H1 (cell line): Measurements from ENCODE around the gene PPP2R2C. TPM values are rescaled to one million over a fixed set of nuclear protein-coding genes. Genes with fewer than 3 reads are reported as not detected.

Experiments
- CTCF ChIA-PET: fragments of 300-600 bp; sonication (Branson Sonifier 250); formaldehyde crosslinking; loops from one replicate; lab custom pipeline; 2021; ENCODE audit not compliant: partially characterized antibody; lab: Charles Lee
- POLR2A ChIA-PET: fragments of 300-600 bp; sonication (Branson Sonifier 250); formaldehyde crosslinking; loops from one replicate; lab custom pipeline; 2021; ENCODE audit warnings: inconsistent platforms; ENCODE audit not compliant: partially characterized antibody; lab: Charles Lee
- DNase-seq, 2 experiments: peaks; one replicate each; pipeline versions ENCODE4 v3.0.0 to v3.0.0-alpha.2; 2010 to 2022; ENCODE audit warnings: low spot score in 2 of 2, low read depth in 1 of 2, mixed read lengths in 1 of 2
- FAIRE-seq: peaks from 2 replicates; lab custom pipeline; 2011; peaks lifted over from hg19 to GRCh38; lab: Jason Lieb, UNC
- H2AFZ ChIP-seq: 2 replicates; pipeline ENCODE4 v1.8.1; 2012; ENCODE audit warnings: low read length, inconsistent platforms
- H2AK5ac ChIP-seq: 2 replicates; pipeline ENCODE4 v1.6.1; 2013; ENCODE audit warnings: low read depth, low read length
- H2BK120ac ChIP-seq: replicated peaks from 2 replicates; pipeline ENCODE3; 2013; ENCODE audit warnings: low read depth, low read length, inconsistent platforms
- H2BK12ac ChIP-seq: 2 replicates; pipeline ENCODE4 v1.6.1; 2013; ENCODE audit warnings: low read depth, low read length
- H2BK15ac ChIP-seq: 2 replicates; pipeline ENCODE4 v1.6.1; 2013; ENCODE audit warnings: low read length
- H2BK20ac ChIP-seq: 2 replicates; pipeline ENCODE4 v1.6.1; 2013; ENCODE audit warnings: low read length
- H2BK5ac ChIP-seq: 2 replicates; pipeline ENCODE4 v1.6.1; 2013; ENCODE audit warnings: low read depth, low read length
- H3K14ac ChIP-seq: 2 replicates; pipeline ENCODE4 v1.6.1; 2013; ENCODE audit warnings: inconsistent platforms; ENCODE audit not compliant: insufficient read length
- H3K18ac ChIP-seq: 2 replicates; pipeline ENCODE4 v1.6.1; 2013; ENCODE audit warnings: low read length; ENCODE audit errors: extremely low read depth
- H3K23ac ChIP-seq: 2 replicates; pipeline ENCODE4 v1.6.1; 2013; ENCODE audit warnings: inconsistent platforms; ENCODE audit not compliant: insufficient read length
- H3K23me2 ChIP-seq: 2 replicates; pipeline ENCODE4 v1.6.1; 2013; ENCODE audit warnings: low read depth, low read length
- H3K27ac ChIP-seq: 2 replicates; pipeline ENCODE4 v1.6.1; 2011; ENCODE audit warnings: low read depth, low read length, inconsistent platforms
- H3K27me3 ChIP-seq, 4 experiments: replicated peaks in 1 of 4; 1 replicate in 1 of 4; 2 replicates in 3 of 4; pipeline versions ENCODE4 v1.6.1 to v1.8.1; 2011 to 2013; ENCODE audit warnings: low read length in 3 of 4, mild to moderate bottlenecking in 3 of 4, inconsistent platforms in 2 of 4, mixed read lengths in 2 of 4, moderate library complexity in 1 of 4; ENCODE audit not compliant: control insufficient read depth in 3 of 4, insufficient read depth in 3 of 4; ENCODE audit errors: extremely low read depth in 1 of 4
- H3K36me3 ChIP-seq, 4 experiments: 2 replicates each; pipeline versions ENCODE4 v1.6.1 to v1.8.1; 2011 to 2013; ENCODE audit warnings: mild to moderate bottlenecking in 4 of 4, low read length in 3 of 4, moderate library complexity in 2 of 4, control low read depth in 1 of 4, inconsistent platforms in 1 of 4; ENCODE audit not compliant: insufficient read depth in 4 of 4, control insufficient read depth in 2 of 4
- H3K4ac ChIP-seq: replicated peaks from 2 replicates; pipeline ENCODE3; 2013; ENCODE audit warnings: low read length, low read depth, mixed read lengths, inconsistent platforms; ENCODE audit not compliant: insufficient read length
- H3K4me1 ChIP-seq, 4 experiments: replicated peaks in 1 of 4; 1 replicate in 1 of 4; 2 replicates in 3 of 4; pipeline versions ENCODE4 v1.6.1 to v1.8.1; 2011 to 2013; ENCODE audit warnings: low read length in 3 of 4, inconsistent platforms in 2 of 4, mixed read lengths in 1 of 4; ENCODE audit not compliant: insufficient read depth in 4 of 4, control insufficient read depth in 3 of 4
- H3K4me2 ChIP-seq, 2 experiments: 2 replicates each; pipeline versions ENCODE4 v1.6.1 to v1.8.1; 2011 to 2013; ENCODE audit warnings: low read depth in 2 of 2, low read length in 2 of 2, control low read depth in 1 of 2, inconsistent platforms in 1 of 2, mild to moderate bottlenecking in 1 of 2; ENCODE audit not compliant: insufficient read depth in 1 of 2
- H3K4me3 ChIP-seq, 4 experiments: fragments of 200-600, 300-600 bp in 1 of 4; sonication (generic), shearing (Covaris generic), sonication (Bioruptor Twin) in 1 of 4; 2 replicates each; pipeline versions ENCODE4 v1.5.1 to v1.8.1; 2011 to 2016; ENCODE audit warnings: low read length in 4 of 4, low read depth in 3 of 4, control low read depth in 2 of 4, inconsistent platforms in 2 of 4, mild to moderate bottlenecking in 2 of 4, mixed read lengths in 1 of 4, moderate library complexity in 1 of 4; ENCODE audit not compliant: insufficient read depth in 2 of 4; ENCODE audit errors: extremely low read depth in 1 of 4
- H3K56ac ChIP-seq: replicated peaks from 2 replicates; pipeline ENCODE3; 2013; ENCODE audit warnings: low read depth, mild to moderate bottlenecking, mixed read lengths, low read length, inconsistent platforms; ENCODE audit not compliant: insufficient read length
- H3K79me1 ChIP-seq: 2 replicates; pipeline ENCODE4 v1.6.1; 2013; ENCODE audit warnings: low read depth, low read length, control low read depth
- H3K79me2 ChIP-seq, 2 experiments: 2 replicates each; pipeline versions ENCODE4 v1.6.1 to v1.8.1; 2012 to 2013; ENCODE audit warnings: low read length in 2 of 2, mild to moderate bottlenecking in 2 of 2, inconsistent platforms in 1 of 2; ENCODE audit not compliant: insufficient read depth in 2 of 2, control insufficient read depth in 1 of 2
- H3K9ac ChIP-seq, 4 experiments: replicated peaks in 1 of 4; 1 replicate in 1 of 4; 2 replicates in 3 of 4; pipeline versions ENCODE4 v1.6.1 to v1.8.1; 2011 to 2013; ENCODE audit warnings: low read depth in 3 of 4, low read length in 3 of 4, control low read depth in 2 of 4, mild to moderate bottlenecking in 2 of 4, moderate library complexity in 2 of 4, inconsistent platforms in 1 of 4; ENCODE audit errors: extremely low read depth in 1 of 4
- H3K9me3 ChIP-seq, 2 experiments: 2 replicates each; pipeline versions ENCODE4 v1.6.1 to v1.8.1; 2012 to 2013; ENCODE audit warnings: mild to moderate bottlenecking in 2 of 2, moderate library complexity in 2 of 2, control low read depth in 1 of 2, inconsistent platforms in 1 of 2, low read depth in 1 of 2, low read length in 1 of 2, mixed read lengths in 1 of 2; ENCODE audit not compliant: insufficient read depth in 2 of 2
- H4K20me1 ChIP-seq, 2 experiments: replicated peaks in 1 of 2; 2 replicates each; pipeline versions ENCODE3 to v1.8.1; 2011 to 2013; ENCODE audit warnings: inconsistent platforms in 2 of 2, low read length in 2 of 2, mild to moderate bottlenecking in 1 of 2; ENCODE audit not compliant: insufficient read depth in 2 of 2, control insufficient read depth in 1 of 2
- H4K5ac ChIP-seq: 2 replicates; pipeline ENCODE4 v1.6.1; 2013; ENCODE audit warnings: low read length, low read depth, mixed read lengths, inconsistent platforms; ENCODE audit not compliant: insufficient read length
- H4K8ac ChIP-seq: 2 replicates; pipeline ENCODE4 v1.8.0; 2013; ENCODE audit warnings: mild to moderate bottlenecking, moderate library complexity, low read length, inconsistent platforms; ENCODE audit not compliant: insufficient read depth; ENCODE audit errors: extremely low read depth
- H4K91ac ChIP-seq: replicated peaks from 2 replicates; pipeline ENCODE3; 2013; ENCODE audit warnings: low read length, mixed read lengths, inconsistent platforms; ENCODE audit not compliant: insufficient read length
- EZH2 ChIP-seq: fragments of 200-600 bp; sonication (generic); IDR thresholded peaks from 2 replicates; pipeline ENCODE4 v1.7.1; 2012; ENCODE audit warnings: low read depth, mild to moderate bottlenecking, moderate library complexity, low read length, inconsistent platforms; ENCODE audit not compliant: severe bottlenecking
- WGBS, 2 experiments: shearing (Covaris generic) in 1 of 2; methylation state at CpG; one replicate each; pipeline versions ENCODE4 v1.1.6 to v1.1.7; 2013 to 2015; ENCODE audit warnings: low lambda C conversion rate in 2 of 2, mixed read lengths in 2 of 2, inconsistent platforms in 1 of 2, low coverage in 1 of 2, missing lambda C conversion rate in 1 of 2; ENCODE audit not compliant: insufficient replicate concordance in 2 of 2, insufficient coverage in 1 of 2, insufficient read length in 1 of 2; ENCODE audit errors: extremely low coverage in 1 of 2, missing lambda C conversion rate in 1 of 2; 5-methylcytosine and 5-hydroxymethylcytosine counted together
- polyA plus RNA-seq, 7 experiments: library from polyadenylated mRNA; depleted of rRNA in 3 of 7; stranded (reverse) in 5 of 7; unstranded in 2 of 7; fragments of >200 nt in 5 of 7; fragments of 200-250 nt in 2 of 7; gene quantifications; 1 replicate in 5 of 7; 2 replicates in 1 of 7; 4 replicates in 1 of 7; pipeline versions ENCODE4 v1.2.1 to v1.2.3, GENCODE V29; 2011 to 2013; ENCODE audit warnings: missing spikeins in 2 of 7, mixed read lengths in 2 of 7
- total RNA-seq: library from RNA; stranded (reverse); fragmentation: NEBNext Ultra II Directional; extraction: Animal tissue kit (Norgen Biotek cat#: 25700); gene quantifications from 2 replicates; pipeline ENCODE4 v1.2.1, GENCODE V29; 2021
- TF ChIP-seq, protein P1 (sequence below): IDR thresholded peaks from 2 replicates; pipeline ENCODE4 v1.6.1; 2012; ENCODE audit warnings: inconsistent platforms

Gene PPP2R2C
- total and polyA plus RNA-seq, 2 of the 8 experiments (the other 6 are each of a cell fraction or from before 2014, with no cell fraction given), result 6.4 TPM

DNA sequence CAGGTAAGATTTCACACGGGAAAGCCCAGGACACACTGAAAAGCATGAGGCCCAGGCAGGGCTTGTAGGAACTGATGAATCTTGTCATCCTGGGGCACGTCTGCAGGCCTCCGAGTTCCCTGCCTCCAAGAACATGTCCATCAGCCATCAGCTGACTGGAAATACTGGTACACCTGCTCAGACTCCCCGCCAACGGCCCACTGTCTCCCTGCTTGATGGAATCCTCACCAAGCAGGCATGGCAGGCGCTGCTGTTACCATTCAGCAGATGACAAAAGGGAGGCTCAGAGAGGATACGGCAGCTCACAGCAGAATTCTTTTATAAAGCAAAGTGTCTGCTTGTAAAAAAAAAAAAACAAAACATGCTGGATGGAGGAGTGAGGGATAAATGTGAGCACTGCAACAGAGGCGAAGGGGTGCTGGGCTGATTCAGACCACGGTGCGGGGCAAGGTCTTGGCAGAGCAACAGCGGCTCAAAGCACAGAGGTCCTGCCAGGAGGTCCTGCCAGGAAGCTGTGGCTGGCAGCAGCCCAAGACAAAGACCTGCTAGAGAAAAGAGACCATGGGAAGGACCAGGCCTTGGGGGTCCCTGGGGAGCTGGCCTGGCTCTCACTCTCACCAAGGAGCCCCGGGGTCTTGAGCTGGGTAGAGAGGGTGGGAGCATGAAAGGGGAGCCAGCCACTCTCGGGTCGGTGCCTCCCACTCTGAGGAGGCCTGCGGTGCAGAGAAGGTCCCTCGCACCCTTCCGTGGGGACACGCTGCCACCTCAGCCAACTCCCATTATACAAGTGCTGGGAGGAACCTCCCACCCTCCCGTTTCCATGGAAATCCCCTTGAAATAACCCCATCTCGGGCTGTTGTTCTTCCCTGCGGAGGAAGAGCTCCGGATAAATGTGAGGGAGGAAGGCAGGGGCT is 25.6 kb downstream of the PPP2R2C start:
- no peak overlapping the region for H2BK15ac ChIP-seq
- H3K23me2 ChIP-seq, result no peaks in the 10 kb centered on the region
- H4K20me1 ChIP-seq, result no peaks in the 10 kb centered on the region
- TF ChIP-seq, protein P1, sequence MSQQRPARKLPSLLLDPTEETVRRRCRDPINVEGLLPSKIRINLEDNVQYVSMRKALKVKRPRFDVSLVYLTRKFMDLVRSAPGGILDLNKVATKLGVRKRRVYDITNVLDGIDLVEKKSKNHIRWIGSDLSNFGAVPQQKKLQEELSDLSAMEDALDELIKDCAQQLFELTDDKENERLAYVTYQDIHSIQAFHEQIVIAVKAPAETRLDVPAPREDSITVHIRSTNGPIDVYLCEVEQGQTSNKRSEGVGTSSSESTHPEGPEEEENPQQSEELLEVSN, result 0 out of 2 replicates have a peak, but pooled peaks have one; percentile 16
- no peak for TF ChIP-seq EZH2
- no peak overlapping the region for H3K4me3 ChIP-seq
- H3K36me3 ChIP-seq, result no peaks in the 10 kb centered on the region
- H3K9ac ChIP-seq, result no peak overlapping the region
- no peak overlapping the region for H4K8ac ChIP-seq
- no peak overlapping the region for H3K23ac ChIP-seq
- no peak overlapping the region for H4K5ac ChIP-seq
- no peaks in the 10 kb centered on the region for H3K79me2 ChIP-seq
- H3K14ac ChIP-seq, result no peak overlapping the region
- no peak overlapping the region for H2BK12ac ChIP-seq
- no peak overlapping the region for H3K27ac ChIP-seq
- H3K79me1 ChIP-seq, result no peaks in the 10 kb centered on the region
- no peaks in the 10 kb centered on the region for H3K9me3 ChIP-seq
- no peak overlapping the region for H2BK5ac ChIP-seq
- no peak overlapping the region for H2BK120ac ChIP-seq
- DNase-seq (no peak), FAIRE-seq (no peak)
- H4K91ac ChIP-seq, result no peak overlapping the region
- H3K4me2 ChIP-seq, result no peak overlapping the region
- 83% methylated on average over 21 of the region's 22 CpGs; no CpG with 5 or more reads in 1 of the 2 experiments for WGBS, 2 experiments
- no peak overlapping the region for H2AFZ ChIP-seq
- CTCF ChIA-PET, result interaction anchor here (0.7 to 1.6 kb wide), 5 partner anchors 12 to 116 kb away, joined by 3 to 4 read pairs (median 3); no protein-coding TSS in a partner anchor
- H3K27me3 ChIP-seq, result no peaks in the 10 kb centered on the region
- no peak overlapping the region; the same call in 1 of the 2 replicates for H3K18ac ChIP-seq
- H2AK5ac ChIP-seq, result no peak overlapping the region
- no peak overlapping the region for H3K56ac ChIP-seq
- POLR2A ChIA-PET, result no interaction called here
- no peak overlapping the region for H3K4ac ChIP-seq
- H2BK20ac ChIP-seq, result no peak overlapping the region
- H3K4me1 ChIP-seq, result peaks cover 0 to 7% (median 2%) of the 10 kb centered on the region in 4 experiments; a peak in 4 of 7 replicates
